Endothelial cell of hepatic sinusoid (primary cell): ENCODE measurements around the gene BET1.
"Not testable (repeated sequence)": the region's sequence is repeated elsewhere in the genome, so short reads cannot be mapped to it uniquely, and the experiment has no call there.

Experiments
- in situ Hi-C: cut with HindIII; loops from 2 replicates; pipeline ENCODE4 v1.10.0; 2017; ENCODE audit warnings: low sequenced_read_pairs

BET1 gene

GRCh38 chr7:94004024-94004951 is at the start of gene BET1:
BET1 (minus strand) TSS chr7:94004355; CDS start chr7:94004216, 139 bp downstream.
- in situ Hi-C loops = no loop called here

GRCh38 chr7:94053532-94053931 is 49.4 kb upstream of the BET1 start:
- in situ Hi-C loops = no loop called here

- in situ Hi-C loops = no loop called here
These were observed 48.4 kb upstream of the BET1 start for GRCh38 chr7:94052398-94053180.

- in situ Hi-C loops = no loop called here
These were observed 45.9 kb upstream of the BET1 start for GRCh38 chr7:94050046-94050445.

- in situ Hi-C loops = no loop called here
These were observed 45.5 kb upstream of the BET1 start for GRCh38 chr7:94049615-94050014.

- in situ Hi-C loops = no loop called here
These were observed 44.6 kb upstream of the BET1 start for GRCh38 chr7:94048755-94049154.

- in situ Hi-C loops = no loop called here
These were observed 43.8 kb upstream of the BET1 start for GRCh38 chr7:94047956-94048355.

GRCh38 chr7:94045581-94045980 is 41.4 kb upstream of the BET1 start:
- in situ Hi-C loops = no loop called here

- in situ Hi-C loops = no loop called here
These were observed 40.7 kb upstream of the BET1 start for GRCh38 chr7:94044806-94045205.

GRCh38 chr7:94043299-94043698 is 39.1 kb upstream of the BET1 start:
- in situ Hi-C loops = no loop called here

- in situ Hi-C loops = no loop called here
These were observed 38.2 kb upstream of the BET1 start for GRCh38 chr7:94042381-94042780.

GRCh38 chr7:94041529-94041928 is 37.4 kb upstream of the BET1 start:
- in situ Hi-C loops = no loop called here

GRCh38 chr7:94040254-94040653 is 36.1 kb upstream of the BET1 start:
- in situ Hi-C loops = no loop called here

- in situ Hi-C loops = no loop called here
These were observed 35.3 kb upstream of the BET1 start for GRCh38 chr7:94039368-94040035.

GRCh38 chr7:94031865-94032264 is 27.7 kb upstream of the BET1 start:
- in situ Hi-C loops = no loop called here

- in situ Hi-C loops = no loop called here
These were observed 26.5 kb upstream of the BET1 start for GRCh38 chr7:94030634-94031033.

- in situ Hi-C loops = no loop called here
These were observed 25.8 kb upstream of the BET1 start for GRCh38 chr7:94029976-94030375.

- in situ Hi-C loops = no loop called here
These were observed 24.6 kb upstream of the BET1 start for GRCh38 chr7:94028768-94029167.

GRCh38 chr7:94026619-94027018 is 22.5 kb upstream of the BET1 start:
- in situ Hi-C loops = not testable (repeated sequence)

GRCh38 chr7:94022550-94022949 is 18.4 kb upstream of the BET1 start:
- in situ Hi-C loops = no loop called here

GRCh38 chr7:94016786-94017185 is 12.6 kb upstream of the BET1 start:
- in situ Hi-C loops = no loop called here
